ENCODE results near the gene STK16.
"Not testable (repeated sequence)": the region's sequence is repeated elsewhere in the genome, so short reads cannot be mapped to it uniquely, and the experiment has no call there.

Gene STK16

GRCh38 chr2:219245148-219245898, at the start of gene STK16, which contains the start of gene GLB1L:
STK16 (plus strand) TSS chr2:219245479; CDS start chr2:219246000, 521 bp downstream.
GLB1L (minus strand) TSS chr2:219245444; CDS start chr2:219243573, 1,871 bp downstream.
- DNase-seq (ENCODE audit: low read depth), result peak; percentile 95
- no peak for TF ChIP-seq CTCF (IDR thresholded peaks at IDR 0.05; ENCODE audit: low read length, missing control alignments)
- peak within 1 kb of the TSS; percentile 93 for H3K4me3 ChIP-seq (replicated peaks; ENCODE audit: low read depth, low read length)

GRCh38 chr2:219197388-219197787, 47.9 kb upstream of the STK16 start:
- no peak overlapping the region for H3K4me3 ChIP-seq (replicated peaks; ENCODE audit: low read depth, low read length)
- DNase-seq (ENCODE audit: low read depth), result no peak
- no peak for TF ChIP-seq CTCF (IDR thresholded peaks at IDR 0.05; ENCODE audit: low read length, missing control alignments)

GRCh38 chr2:219198974-219199373, 46.3 kb upstream of the STK16 start:
- no peak for TF ChIP-seq CTCF (IDR thresholded peaks at IDR 0.05; ENCODE audit: low read length, missing control alignments)
- DNase-seq (ENCODE audit: low read depth), result no peak
- no peak overlapping the region for H3K4me3 ChIP-seq (replicated peaks; ENCODE audit: low read depth, low read length)

GRCh38 chr2:219199470-219200211, 45.6 kb upstream of the STK16 start:
- TF ChIP-seq CTCF (IDR thresholded peaks at IDR 0.05; ENCODE audit: low read length, missing control alignments), result no peak
- no peak overlapping the region for H3K4me3 ChIP-seq (replicated peaks; ENCODE audit: low read depth, low read length)
- no peak for DNase-seq (ENCODE audit: low read depth)

- H3K4me3 ChIP-seq (replicated peaks; ENCODE audit: low read depth, low read length); DNase-seq (ENCODE audit: low read depth): not testable (repeated sequence)
Measured at GRCh38 chr2:219200502-219201326, 44.6 kb upstream of the STK16 start.

GRCh38 chr2:219201331-219201730, 43.9 kb upstream of the STK16 start:
- not testable (repeated sequence) for H3K4me3 ChIP-seq (replicated peaks; ENCODE audit: low read depth, low read length); DNase-seq (ENCODE audit: low read depth)

GRCh38 chr2:219204425-219205164, 40.7 kb upstream of the STK16 start:
- TF ChIP-seq CTCF (IDR thresholded peaks at IDR 0.05; ENCODE audit: low read length, missing control alignments), result no peak
- no peak for DNase-seq (ENCODE audit: low read depth)

More at GRCh38 chr2:219204425-219205164, 40.7 kb upstream of the STK16 start:
- H3K4me3 ChIP-seq (replicated peaks; ENCODE audit: low read depth, low read length), result no peak overlapping the region

All from fibroblast of pulmonary artery (primary cell).